WERI-Rb-1 (cell line): ENCODE results near the gene TBX2.
A peak's percentile ranks its signal among the peaks of the same experiment; 100 is the strongest.

Source experiments
- DNase-seq: peaks from one replicate; pipeline ENCODE4 v3.0.0-alpha.2; 2020
- H3K27ac ChIP-seq: fragments of 250-450 bp; sonication (Bioruptor Pico); 2 replicates; pipeline ENCODE4 v1.5.1; 2020; ENCODE audit warnings: mild to moderate bottlenecking, moderate library complexity
- H3K27me3 ChIP-seq: fragments of 250-450 bp; sonication (Bioruptor Pico); 2 replicates; pipeline ENCODE4 v1.5.1; 2021; ENCODE audit warnings: mild to moderate bottlenecking, low read depth, moderate library complexity; ENCODE audit not compliant: insufficient read depth, severe bottlenecking
- H3K36me3 ChIP-seq: fragments of 250-450 bp; sonication (Bioruptor Pico); 2 replicates; pipeline ENCODE4 v1.5.1; 2020; ENCODE audit warnings: mild to moderate bottlenecking, moderate library complexity
- H3K4me3 ChIP-seq: 2 replicates; pipeline ENCODE4 v1.5.1; 2011; ENCODE audit warnings: low read depth, mild to moderate bottlenecking, control low read depth, low read length
- H3K9me3 ChIP-seq: fragments of 250-450 bp; sonication (Bioruptor Pico); 2 replicates; pipeline ENCODE4 v1.5.1; 2021; ENCODE audit warnings: mild to moderate bottlenecking, moderate library complexity; ENCODE audit not compliant: severe bottlenecking
- TF ChIP-seq, protein P1 (sequence below): IDR thresholded peaks from 2 replicates; pipeline ENCODE4 v1.5.1; 2011; ENCODE audit warnings: low read depth, mild to moderate bottlenecking, control low read depth, inconsistent platforms, low read length

TBX2 gene

DNA sequence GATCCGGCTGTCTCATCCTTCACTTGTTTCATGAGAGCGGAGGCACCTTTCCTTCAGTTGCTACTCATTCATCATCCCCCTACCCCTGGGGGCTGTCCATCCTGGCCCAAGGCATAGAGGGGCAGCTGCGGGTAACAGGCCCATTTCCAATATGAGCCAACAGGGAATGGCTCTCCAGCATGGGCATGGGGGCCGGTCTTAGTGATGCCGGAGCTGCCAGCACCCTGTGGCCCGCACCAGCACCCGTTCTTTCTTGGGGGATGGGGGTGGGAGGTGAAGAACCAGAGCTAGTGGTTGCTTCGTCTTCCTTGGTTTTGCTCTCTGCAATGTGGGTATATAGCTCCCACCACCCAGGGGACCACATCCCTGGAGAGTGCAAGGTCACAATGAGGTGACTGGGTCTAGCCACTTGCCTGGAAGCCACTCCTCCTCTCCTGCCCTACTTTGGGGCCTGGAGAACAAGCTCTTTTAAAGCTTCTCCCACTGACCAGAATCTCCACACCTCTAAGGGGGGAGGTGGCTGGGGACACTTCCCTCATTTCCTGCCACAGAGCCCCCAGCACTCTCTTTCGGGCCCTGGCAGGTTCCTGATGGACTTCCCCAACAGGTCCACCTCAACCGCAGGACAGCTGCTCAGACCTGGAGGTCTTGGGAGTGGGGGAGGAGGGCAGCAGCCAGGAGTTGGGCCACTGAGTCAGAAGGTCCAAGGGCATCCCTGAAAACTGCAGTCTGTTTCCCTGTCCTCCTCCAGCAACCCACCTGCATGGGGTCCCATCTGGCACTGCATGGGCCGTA lies 11.9 kb upstream of the TBX2 start:
- no peaks in the 10 kb centered on the region for H3K27me3 ChIP-seq
- TF ChIP-seq, protein P1, sequence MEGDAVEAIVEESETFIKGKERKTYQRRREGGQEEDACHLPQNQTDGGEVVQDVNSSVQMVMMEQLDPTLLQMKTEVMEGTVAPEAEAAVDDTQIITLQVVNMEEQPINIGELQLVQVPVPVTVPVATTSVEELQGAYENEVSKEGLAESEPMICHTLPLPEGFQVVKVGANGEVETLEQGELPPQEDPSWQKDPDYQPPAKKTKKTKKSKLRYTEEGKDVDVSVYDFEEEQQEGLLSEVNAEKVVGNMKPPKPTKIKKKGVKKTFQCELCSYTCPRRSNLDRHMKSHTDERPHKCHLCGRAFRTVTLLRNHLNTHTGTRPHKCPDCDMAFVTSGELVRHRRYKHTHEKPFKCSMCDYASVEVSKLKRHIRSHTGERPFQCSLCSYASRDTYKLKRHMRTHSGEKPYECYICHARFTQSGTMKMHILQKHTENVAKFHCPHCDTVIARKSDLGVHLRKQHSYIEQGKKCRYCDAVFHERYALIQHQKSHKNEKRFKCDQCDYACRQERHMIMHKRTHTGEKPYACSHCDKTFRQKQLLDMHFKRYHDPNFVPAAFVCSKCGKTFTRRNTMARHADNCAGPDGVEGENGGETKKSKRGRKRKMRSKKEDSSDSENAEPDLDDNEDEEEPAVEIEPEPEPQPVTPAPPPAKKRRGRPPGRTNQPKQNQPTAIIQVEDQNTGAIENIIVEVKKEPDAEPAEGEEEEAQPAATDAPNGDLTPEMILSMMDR, result no peak
- H3K9me3 ChIP-seq, result no peaks in the 10 kb centered on the region
- H3K4me3 ChIP-seq, result no peak overlapping the region
- no peak overlapping the region for H3K27ac ChIP-seq
- no peak for DNase-seq
- no peaks in the 10 kb centered on the region for H3K36me3 ChIP-seq

DNA sequence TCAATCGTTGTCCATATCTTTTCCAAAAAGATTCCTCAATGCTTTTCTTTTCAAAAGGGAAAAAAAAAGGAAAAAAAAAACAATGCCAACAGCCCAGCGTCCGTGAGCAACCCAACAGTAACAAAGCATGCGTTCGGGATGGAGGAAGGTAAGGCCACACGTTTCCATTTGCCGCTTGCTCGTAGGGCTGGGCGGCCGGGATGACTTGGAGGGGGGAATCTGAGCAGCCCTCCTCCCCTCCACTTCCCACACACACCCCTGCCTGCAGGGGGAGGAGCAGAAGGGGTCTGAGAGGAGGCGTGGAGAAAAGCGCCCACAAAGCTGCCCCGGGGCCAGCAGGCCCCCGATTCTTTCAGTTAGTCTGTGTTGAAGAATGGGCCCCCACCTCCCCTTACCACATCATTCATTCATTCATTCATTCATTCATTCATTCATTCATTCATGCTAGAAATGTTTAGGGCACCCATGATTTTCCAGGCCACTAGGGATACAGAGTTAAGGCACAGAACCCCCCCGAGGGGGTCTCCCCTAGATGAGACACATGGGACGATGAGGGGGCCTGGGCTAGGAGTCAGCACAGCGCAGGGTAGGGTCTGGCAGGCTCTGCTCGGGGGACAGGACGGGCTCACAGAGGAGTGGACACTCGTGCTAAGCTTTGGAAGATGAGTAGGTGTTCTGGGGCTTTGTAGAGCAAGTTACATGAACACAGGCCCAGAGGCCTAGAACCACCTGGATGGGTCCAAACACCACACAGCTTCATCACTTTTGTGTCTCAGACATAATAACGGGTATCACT lies 10.9 kb upstream of the TBX2 start:
- TF ChIP-seq, protein P1, result no peak
- no peak overlapping the region for H3K27ac ChIP-seq
- DNase-seq, result no peak
- H3K9me3 ChIP-seq, result no peaks in the 10 kb centered on the region
- H3K27me3 ChIP-seq, result no peaks in the 10 kb centered on the region
- H3K4me3 ChIP-seq, result no peak overlapping the region
- no peaks in the 10 kb centered on the region for H3K36me3 ChIP-seq

DNA sequence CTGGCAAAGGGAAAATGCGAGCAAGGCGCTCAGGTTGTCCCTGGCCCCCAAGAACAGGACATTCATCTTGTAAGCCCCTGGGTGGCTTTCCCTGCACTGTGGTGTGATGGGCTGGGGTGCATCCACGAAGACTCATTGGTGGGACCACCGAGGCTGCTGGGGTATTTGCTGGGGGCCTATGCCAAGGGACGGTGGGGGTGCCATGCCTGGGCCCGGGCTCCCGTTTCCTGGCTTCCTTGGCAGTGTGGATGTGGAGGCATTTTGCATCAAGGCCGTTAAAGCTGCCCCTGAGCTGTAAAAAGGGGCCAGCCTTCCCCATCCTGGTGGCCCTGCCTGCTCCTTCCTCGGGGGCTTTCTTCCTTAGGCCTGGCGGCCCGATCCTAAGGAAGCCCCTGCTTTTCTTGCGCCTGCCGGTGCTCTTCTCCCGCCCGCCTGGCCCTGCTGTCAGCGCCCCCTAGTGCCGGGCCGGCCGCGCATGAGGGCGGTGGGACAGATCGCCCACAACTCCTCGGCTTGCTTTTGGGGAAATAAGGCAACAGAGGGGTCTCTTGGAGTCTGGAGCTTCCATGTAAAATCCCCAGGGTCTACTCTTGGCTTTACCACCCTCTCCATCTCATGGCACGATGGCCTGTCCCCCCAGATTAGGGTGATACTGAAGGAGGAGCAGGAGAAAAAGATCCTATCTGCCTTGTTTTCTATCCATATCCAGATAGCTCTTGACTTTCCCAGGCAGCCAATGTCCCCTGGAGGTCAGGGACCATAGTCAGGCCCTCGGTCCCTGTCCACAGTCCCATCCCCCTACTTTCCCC lies 9.8 kb upstream of the TBX2 start:
- H3K27ac ChIP-seq, result peak overlapping the region; percentile 41
- no peaks in the 10 kb centered on the region for H3K9me3 ChIP-seq
- H3K27me3 ChIP-seq, result no peaks in the 10 kb centered on the region
- TF ChIP-seq, protein P1, result peak; percentile 92
- no peak overlapping the region for H3K4me3 ChIP-seq
- no peaks in the 10 kb centered on the region for H3K36me3 ChIP-seq
- peak; percentile 72 for DNase-seq

DNA sequence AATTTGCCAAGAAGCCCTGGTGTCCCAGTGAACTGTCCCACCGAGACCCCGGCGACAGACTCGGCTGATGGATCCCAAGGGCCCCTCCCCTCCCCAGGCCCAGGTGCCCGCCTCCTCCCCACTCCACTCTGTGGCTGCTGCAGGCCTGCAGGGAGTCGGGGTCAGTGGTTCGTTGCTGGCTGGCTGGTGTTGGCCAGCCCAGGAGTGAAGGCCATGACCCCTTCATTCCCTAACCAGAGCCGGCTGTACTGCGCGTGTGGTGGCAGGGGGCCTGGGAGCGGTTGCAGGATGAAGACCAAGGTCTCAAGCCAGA lies 9.2 kb upstream of the TBX2 start:
- Histone ChIP-seq H3K27me3 (no peaks in the 10 kb centered on the region), H3K36me3 (no peaks in the 10 kb centered on the region), H3K27ac (no peak overlapping the region), H3K4me3 (no peak overlapping the region), H3K9me3 (no peaks in the 10 kb centered on the region)
- TF ChIP-seq, protein P1, result no peak
- DNase-seq, result no peak

DNA sequence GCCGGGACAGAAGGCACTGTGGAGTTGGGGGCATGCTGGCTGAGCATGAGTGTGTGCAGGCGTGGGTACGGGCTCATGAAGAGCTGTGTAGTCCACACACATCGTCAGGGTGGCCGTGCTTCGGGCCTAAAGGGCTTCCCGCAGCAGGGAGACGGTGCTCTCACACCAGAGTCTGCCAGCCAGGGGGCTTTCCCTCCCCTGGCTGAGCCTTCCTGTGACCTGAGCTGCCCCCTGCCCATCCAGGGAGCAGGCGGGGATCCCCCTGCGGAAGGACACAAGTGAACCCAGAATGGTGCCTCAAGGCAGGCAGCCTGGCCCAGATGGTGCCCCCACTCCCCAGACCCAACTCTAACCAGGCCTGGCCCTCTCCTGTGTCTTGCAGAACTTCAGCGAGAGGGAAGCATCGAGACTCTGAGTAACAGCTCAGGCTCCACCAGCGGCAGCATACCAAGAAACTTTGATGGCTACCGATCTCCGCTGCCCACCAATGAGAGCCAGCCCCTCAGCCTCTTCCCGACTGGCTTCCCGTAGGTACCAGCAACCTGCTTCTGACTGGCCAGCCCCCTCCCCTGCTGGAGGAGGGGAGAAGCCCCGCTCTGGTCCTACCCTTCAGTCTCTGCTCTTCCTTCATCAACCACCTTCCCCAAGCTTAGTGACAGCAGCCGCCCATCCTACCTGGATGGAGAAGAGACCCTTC lies 7.9 kb upstream of the TBX2 start:
- DNase-seq, result no peak
- no peak overlapping the region for H3K27ac ChIP-seq
- no peaks in the 10 kb centered on the region for H3K9me3 ChIP-seq
- no peaks in the 10 kb centered on the region for H3K36me3 ChIP-seq
- TF ChIP-seq, protein P1, result no peak
- no peaks in the 10 kb centered on the region for H3K27me3 ChIP-seq
- no peak overlapping the region for H3K4me3 ChIP-seq
